ENCODE results near the gene ABHD13.

DNA sequence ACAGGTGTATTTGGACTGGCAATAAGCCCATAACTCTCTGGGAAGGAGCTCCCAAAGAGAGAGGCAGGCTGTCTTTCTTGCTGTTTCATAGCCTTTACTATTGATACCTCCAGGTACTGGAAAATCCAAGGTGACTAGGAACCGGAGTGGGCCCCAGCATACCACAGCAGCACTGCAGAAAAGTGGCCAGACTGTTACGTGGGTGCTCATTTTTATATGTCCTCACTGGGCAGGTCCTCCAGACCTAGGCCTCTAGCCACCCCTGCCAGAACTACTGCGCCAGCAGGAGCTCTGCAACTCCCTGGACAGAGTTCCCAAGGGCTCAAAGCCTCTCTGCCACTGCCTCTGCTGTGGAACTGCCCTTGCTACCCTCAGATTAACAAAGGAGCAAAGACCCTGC lies 49.3 kb upstream of the ABHD13 start:
- TF ChIP-seq EZH2 (IDR thresholded peaks at IDR 0.05; ENCODE audit: insufficient read depth, poor library complexity, severe bottlenecking), result no peak
- TF ChIP-seq EZH2phosphoT487 (IDR thresholded peaks at IDR 0.05; ENCODE audit: insufficient read depth, low read depth), result no peak

Measured in GM23248 (cell line).